Measurements from ENCODE around the gene ENDOV.

The ENDOV gene

GRCh38 chr17:80452173-80452915, 37.4 kb downstream of the ENDOV start:
- FAIRE-seq: no peak

DNA sequence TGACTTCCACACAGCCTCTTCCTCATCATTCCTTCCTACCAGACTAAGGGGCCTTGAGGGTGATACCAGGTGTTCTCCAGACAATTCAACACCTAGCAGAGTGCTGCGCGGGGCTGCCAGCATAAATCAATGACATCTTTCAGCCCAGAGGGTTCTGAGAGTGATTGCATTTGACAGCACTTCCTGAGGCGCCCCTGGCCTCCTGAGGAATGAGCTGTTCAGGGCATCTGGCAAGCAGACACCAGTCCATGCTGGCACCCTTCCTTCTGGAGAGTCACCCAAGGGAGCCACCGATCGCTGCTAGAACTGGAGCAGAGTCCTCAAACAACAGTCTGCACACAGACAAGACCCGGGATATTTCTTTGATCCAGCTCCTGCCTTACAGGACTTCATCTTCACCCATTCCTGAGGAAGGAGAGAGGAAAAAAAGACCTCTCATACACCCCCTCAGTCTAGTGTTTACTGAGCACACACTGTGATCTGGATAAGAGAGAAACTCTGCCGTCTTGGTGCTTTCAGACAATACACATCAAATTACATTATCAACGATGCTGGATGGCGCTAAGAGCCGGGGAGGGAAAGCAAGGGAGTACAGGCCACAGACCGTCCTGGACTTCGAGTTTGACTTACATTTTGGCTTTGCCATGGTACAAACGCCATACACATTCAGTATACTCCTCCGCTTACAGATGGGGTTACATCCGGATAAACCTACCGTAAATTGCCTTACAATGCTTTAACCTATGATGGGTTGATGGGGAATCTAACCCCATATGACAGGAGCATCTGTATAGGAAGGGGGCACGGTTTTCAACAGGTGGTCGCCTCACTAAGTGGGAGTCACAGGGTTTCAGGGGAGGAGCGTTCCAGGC, 38.4 kb downstream of the ENDOV start:
- FAIRE-seq: no peak

DNA sequence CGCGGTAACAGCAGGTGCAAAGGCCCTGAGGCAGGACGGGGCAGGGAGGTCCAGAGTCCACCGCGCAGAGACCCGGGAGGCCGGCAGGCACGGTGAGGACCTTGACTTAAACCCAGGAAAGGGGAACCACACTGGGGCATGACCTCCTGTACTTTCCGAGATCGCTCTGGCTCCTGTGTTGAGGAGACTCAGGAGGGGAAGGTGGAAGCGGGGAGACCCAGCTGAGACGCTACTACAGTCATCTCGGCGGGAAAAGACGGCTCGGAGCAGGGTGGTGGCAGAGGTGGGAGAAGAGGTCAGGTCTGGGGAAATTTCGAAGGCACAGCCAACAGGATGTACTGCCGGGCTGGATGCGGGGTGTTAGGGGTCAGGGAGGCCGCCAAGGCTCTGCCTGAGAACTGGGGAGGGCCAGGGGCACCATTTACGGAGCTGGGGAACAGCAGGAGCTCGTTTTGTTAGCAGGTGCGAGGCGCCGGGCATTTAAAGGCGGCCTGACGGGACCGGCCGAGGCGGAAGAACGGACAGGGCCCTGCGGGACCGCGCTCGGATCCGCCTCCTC, 39.1 kb downstream of the ENDOV start:
- FAIRE-seq: no peak

GRCh38 chr17:80454557-80455335, 39.8 kb downstream of the ENDOV start:
- FAIRE-seq: no peak

- FAIRE-seq: no peak
Measured at GRCh38 chr17:80455336-80455710, 40.4 kb downstream of the ENDOV start.

- FAIRE-seq: no peak
Measured at GRCh38 chr17:80455784-80456183, 40.8 kb downstream of the ENDOV start.

DNA sequence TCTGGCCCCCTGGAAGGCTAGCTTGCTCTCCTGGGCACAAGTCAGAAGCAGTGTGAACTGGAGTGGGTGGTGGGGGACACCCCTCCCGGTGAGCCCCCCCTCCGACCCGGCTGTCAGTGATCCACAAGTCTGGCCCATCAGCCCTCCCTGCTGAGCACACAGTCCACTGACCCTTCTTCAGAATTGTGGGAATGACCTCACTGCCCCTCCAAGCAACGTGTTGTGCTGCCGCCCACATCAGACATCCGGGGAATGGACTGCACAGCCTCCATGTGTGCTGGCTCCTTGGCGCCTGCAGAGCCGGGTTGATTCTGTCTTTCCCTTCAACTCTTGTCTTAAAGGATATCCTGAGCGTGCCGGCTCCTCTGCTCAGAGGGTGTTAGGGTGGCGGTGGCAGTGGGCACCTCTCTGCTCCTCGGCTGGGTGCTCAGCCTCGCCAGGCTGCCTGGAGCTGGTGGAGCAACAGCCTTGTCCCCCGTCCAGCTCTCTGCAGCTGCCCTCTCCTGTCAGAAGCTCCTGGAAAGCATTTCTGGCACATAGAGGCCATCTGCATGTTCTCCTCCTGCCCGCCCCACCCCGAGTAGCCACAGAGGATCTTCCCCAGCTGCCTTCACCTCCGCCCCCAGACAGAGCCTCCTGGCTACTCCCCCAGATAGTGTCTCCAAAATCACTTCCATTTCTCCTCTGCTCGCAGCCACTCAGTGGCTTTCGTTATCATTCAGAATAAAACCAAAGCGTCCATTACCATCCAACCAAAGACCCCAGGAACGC, 41.7 kb downstream of the ENDOV start:
- FAIRE-seq: no peak

- FAIRE-seq: no peak
Measured at GRCh38 chr17:80457236-80457856, 42.4 kb downstream of the ENDOV start.

GRCh38 chr17:80458016-80458415, 43.0 kb downstream of the ENDOV start:
- FAIRE-seq: no peak

DNA sequence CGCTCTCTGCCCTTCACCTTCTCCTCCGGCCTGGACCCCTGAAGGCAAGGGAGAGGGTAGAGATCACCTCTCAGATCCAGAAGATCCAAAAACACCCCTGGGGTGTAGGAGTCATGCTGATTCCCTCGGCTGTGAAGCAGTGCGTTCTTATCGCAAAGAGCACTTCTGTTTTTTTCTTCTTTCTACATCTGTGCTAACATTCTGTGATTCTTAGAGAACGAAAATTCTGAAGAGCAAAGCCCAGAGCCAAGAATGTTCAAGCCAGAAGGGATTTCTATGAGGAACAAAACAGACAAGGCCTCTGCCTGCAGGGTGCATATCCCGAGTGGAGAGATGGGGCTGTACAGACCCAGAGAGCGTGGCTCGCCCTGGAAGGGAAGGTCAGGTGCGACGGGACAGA, 44.3 kb downstream of the ENDOV start:
- no peak for FAIRE-seq

GRCh38 chr17:80460429-80460834, 45.5 kb downstream of the ENDOV start:
- no peak for FAIRE-seq

DNA sequence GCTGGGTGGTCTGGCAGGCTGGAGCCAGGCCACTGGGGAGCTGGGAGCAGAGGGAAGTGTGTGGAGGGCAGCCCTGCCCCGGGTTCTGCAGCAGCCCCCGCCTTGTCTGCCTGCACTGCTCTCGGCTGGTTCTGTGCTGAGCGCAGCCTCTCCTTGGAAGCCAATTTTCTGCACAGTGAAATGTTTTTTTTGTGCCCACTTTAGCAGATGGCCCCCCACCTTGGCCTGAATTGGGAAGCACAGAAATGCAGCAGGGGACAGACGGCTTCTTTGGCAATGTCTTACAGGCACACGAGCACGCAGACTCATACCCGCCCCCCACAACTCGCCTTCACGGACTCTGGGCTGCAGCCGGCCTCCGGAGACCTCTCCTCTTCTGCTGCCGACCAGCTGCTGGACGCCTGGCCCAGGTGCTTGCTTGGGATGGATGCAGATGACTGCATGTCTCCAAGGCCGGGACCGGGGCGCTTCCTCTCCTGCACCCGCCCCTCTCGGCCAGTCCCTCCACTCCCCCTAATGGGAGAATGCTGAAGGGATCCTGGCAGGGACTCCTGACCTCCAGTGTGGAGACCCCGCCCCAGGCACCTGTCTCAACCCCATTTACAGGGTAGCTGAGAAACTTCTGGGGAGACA, 46.7 kb downstream of the ENDOV start:
- no peak for FAIRE-seq

DNA sequence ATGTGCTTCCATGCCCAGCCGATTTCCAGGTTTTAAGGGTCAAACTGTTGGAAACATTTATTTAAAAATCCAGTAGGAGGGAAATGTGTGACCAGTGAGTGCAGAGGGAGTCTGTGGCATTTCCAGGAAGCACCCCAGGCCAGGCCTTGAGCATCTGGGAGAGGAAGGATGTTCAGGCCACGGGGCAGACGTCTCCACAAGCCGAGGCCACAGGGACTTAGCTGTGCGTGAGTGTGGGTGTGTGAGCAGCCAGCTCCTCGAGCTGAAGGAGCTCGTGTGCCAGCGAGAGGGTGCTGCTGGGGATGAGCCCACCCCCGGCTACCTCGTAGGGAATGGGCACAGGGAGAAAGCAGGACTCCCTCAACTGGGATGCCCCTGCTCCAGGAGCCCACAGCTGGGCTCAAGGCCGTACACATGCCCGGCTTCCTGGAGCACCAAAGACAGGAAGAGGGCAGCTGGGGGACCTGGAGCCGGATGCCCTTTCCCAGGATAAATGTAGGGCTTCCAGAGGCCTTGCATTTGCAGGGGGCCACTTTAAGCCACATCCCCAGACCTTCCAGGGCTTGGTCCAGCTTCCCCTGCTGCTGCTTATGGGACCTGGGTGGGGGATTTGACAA, 48.9 kb downstream of the ENDOV start:
- no peak for FAIRE-seq

DNA sequence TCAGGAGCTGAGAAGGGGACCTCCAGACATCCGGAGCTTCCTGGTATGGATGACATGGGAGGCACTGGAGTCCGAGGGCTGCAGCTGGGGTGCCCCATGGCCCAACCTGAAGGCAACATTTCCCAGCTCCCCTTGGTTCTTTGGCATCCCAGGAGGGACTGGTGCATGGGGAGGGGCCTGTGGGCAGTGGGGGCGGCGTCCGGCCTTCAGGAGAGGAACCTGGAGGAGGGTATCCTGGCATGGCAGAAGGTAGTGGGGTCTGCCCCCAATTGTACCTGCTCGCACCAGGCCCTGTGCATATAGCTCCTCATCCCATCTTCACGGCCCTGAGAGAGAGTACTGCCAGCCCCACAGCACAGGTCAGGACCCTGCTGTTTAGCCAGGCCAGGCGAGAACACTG, 49.5 kb downstream of the ENDOV start:
- no peak for FAIRE-seq

DNA sequence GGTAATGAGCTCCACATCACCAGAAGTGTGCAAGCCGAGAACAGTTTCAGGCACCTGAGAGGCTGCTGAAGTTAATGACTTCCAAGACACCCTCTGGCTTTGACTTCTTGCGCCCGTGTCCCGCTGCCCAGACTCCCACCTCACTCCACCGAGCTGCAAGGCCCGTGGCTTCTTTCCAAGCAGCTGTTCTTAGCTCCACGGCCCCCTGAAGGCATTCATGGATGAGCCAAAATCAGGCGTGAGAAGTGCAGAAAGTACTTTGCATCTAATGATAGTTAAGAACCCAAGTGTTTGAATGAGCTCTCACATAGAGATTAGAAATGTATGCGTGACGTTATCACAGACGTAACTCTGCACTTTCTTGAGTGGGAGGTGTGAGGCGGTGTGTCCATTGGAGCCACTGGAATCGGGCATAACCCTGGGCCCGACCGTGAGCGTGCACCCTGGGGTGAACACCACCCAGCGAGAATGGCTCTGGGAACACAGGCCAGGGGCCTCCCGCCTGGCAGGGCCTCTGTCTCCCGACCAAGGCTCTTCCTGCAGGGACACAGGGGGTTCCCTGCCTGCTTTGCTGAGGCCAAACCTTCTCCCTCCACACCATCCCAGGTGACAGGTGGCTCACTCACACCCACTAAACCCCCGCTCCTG, 50.5 kb downstream of the ENDOV start:
- FAIRE-seq: no peak

GRCh38 chr17:80466188-80466705, 51.3 kb downstream of the ENDOV start:
- FAIRE-seq: no peak

GRCh38 chr17:80468242-80468641, 53.3 kb downstream of the ENDOV start:
- FAIRE-seq: no peak

DNA sequence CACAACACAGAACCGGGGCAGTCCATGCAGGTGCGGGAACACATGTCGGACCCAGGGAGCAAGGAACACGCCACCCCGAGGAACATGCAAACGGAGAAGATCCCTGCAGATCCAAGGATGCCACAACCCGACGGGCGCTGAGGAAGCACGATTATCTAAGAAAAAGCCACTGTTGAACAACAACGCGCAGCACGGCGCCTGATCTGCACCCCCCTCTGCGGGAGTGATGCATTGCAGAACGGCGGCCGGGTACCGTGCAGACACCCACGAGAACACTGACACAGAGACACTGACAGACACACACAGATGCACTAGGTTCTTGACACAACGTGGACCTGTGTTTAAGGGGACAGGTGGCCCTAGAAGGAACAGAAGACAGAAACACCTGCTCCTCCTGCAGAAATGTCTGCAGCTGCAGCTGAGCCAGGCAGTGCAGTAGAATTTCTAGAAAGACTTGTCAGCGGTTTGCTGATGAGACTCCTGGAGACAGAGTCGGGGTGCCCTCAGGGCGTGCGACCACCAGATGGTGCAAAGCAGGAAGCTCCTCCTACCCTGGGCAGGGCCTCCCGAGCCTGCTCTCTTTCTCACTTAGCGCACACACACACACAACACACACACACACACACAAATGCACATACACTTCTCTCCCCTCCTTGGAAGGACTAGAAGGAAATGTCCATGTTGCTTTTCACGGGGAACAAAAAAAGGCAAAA, 54.0 kb downstream of the ENDOV start:
- FAIRE-seq: no peak

- no peak for FAIRE-seq
Measured at GRCh38 chr17:80469667-80470066, 54.7 kb downstream of the ENDOV start.
